Calu3 (cell line): ENCODE results near the gene UTP4. TPM values are rescaled to one million over a fixed set of nuclear protein-coding genes. Genes with fewer than 3 reads are reported as not detected.

ENCODE experiments used
- BruUV-seq: library from RNA; stranded (reverse); fragments of 400-500 nt; replicated peaks from 2 replicates; lab custom pipeline; 2021; lab: Mats Ljungman, UMichigan
- CTCF ChIA-PET: fragments of 300-600 bp; sonication (Branson Sonifier 250); formaldehyde crosslinking; loops from one replicate; lab custom pipeline; 2022; ENCODE audit warnings: antibody characterized with exemption; lab: Charles Lee
- DNase-seq: peaks from one replicate; pipeline ENCODE4 v3.0.0; 2022
- H3K27ac Mint-ChIP-seq: one replicate; pipeline ENCODE4 v1.8.0; 2022; ENCODE audit warnings: mixed read lengths; ENCODE audit not compliant: unreplicated experiment
- H3K27me3 Mint-ChIP-seq: one replicate; pipeline ENCODE4 v1.8.0; 2022; ENCODE audit warnings: mixed read lengths; ENCODE audit not compliant: unreplicated experiment
- H3K36me3 Mint-ChIP-seq: one replicate; pipeline ENCODE4 v1.8.0; 2022; ENCODE audit warnings: mild to moderate bottlenecking, moderate library complexity, mixed read lengths; ENCODE audit not compliant: insufficient read depth, unreplicated experiment
- H3K4me1 Mint-ChIP-seq: one replicate; pipeline ENCODE4 v1.8.0; 2022; ENCODE audit warnings: mild to moderate bottlenecking, low read depth, mixed read lengths; ENCODE audit not compliant: unreplicated experiment
- H3K4me3 Mint-ChIP-seq: one replicate; pipeline ENCODE4 v1.8.0; 2022; ENCODE audit warnings: mild to moderate bottlenecking, low read depth, moderate library complexity, mixed read lengths; ENCODE audit not compliant: unreplicated experiment
- H3K9me3 Mint-ChIP-seq: one replicate; pipeline ENCODE4 v1.8.0; 2022; ENCODE audit warnings: low read depth, mixed read lengths; ENCODE audit not compliant: unreplicated experiment
- intact Hi-C: fragments of 100-400 bp; cut with micrococcal nuclease; formaldehyde crosslinking; loops from one replicate; pipeline ENCODE4 v1.10.0; 2022; ENCODE audit not compliant: unreplicated experiment
- total RNA-seq: library from RNA; stranded (reverse); gene quantifications from 2 replicates; pipeline ENCODE4 v1.2.3, GENCODE V29; 2022
- TF ChIP-seq, protein P1 (sequence below): fragments of 200-600 bp; IDR thresholded peaks from one replicate; pipeline ENCODE4 v1.8.0; 2022; ENCODE audit warnings: antibody characterized with exemption; ENCODE audit not compliant: unreplicated experiment

UTP4 gene
- total RNA-seq, 1 experiment from 2014 or later, result 116 TPM

GRCh38 chr16:69195369-69196029 lies 63.0 kb downstream of the UTP4 start:
- BruUV-seq, result no TSS peak
- TF ChIP-seq, protein P1, sequence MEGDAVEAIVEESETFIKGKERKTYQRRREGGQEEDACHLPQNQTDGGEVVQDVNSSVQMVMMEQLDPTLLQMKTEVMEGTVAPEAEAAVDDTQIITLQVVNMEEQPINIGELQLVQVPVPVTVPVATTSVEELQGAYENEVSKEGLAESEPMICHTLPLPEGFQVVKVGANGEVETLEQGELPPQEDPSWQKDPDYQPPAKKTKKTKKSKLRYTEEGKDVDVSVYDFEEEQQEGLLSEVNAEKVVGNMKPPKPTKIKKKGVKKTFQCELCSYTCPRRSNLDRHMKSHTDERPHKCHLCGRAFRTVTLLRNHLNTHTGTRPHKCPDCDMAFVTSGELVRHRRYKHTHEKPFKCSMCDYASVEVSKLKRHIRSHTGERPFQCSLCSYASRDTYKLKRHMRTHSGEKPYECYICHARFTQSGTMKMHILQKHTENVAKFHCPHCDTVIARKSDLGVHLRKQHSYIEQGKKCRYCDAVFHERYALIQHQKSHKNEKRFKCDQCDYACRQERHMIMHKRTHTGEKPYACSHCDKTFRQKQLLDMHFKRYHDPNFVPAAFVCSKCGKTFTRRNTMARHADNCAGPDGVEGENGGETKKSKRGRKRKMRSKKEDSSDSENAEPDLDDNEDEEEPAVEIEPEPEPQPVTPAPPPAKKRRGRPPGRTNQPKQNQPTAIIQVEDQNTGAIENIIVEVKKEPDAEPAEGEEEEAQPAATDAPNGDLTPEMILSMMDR, result no peak
- no peaks in the 10 kb centered on the region for H3K27me3 Mint-ChIP-seq
- peaks cover 5% of the 10 kb centered on the region for H3K36me3 Mint-ChIP-seq
- intact Hi-C loops, result no loop called here
- no peak overlapping the region for H3K4me3 Mint-ChIP-seq
- DNase-seq, result no peak
- no peaks in the 10 kb centered on the region for H3K9me3 Mint-ChIP-seq
- CTCF ChIA-PET, result interaction anchor here (0.5 to 0.7 kb wide), 3 partner anchors 32 to 971 kb away, joined by 3 to 8 read pairs (median 4); no protein-coding TSS in a partner anchor
- H3K4me1 Mint-ChIP-seq, result peaks cover 3% of the 10 kb centered on the region
- H3K27ac Mint-ChIP-seq, result no peak overlapping the region

- CTCF ChIA-PET, result no interaction called here
- H3K27ac Mint-ChIP-seq, result no peak overlapping the region
- no peaks in the 10 kb centered on the region for H3K9me3 Mint-ChIP-seq
- H3K4me1 Mint-ChIP-seq, result peaks cover 15% of the 10 kb centered on the region
- intact Hi-C loops, result no loop called here
- BruUV-seq, result no TSS peak
- no peak overlapping the region for H3K4me3 Mint-ChIP-seq
- H3K27me3 Mint-ChIP-seq, result no peaks in the 10 kb centered on the region
- no peaks in the 10 kb centered on the region for H3K36me3 Mint-ChIP-seq
- no peak for DNase-seq
- TF ChIP-seq, protein P1, result no peak
These were observed 65.1 kb downstream of the UTP4 start for GRCh38 chr16:69197573-69197972.

DNA sequence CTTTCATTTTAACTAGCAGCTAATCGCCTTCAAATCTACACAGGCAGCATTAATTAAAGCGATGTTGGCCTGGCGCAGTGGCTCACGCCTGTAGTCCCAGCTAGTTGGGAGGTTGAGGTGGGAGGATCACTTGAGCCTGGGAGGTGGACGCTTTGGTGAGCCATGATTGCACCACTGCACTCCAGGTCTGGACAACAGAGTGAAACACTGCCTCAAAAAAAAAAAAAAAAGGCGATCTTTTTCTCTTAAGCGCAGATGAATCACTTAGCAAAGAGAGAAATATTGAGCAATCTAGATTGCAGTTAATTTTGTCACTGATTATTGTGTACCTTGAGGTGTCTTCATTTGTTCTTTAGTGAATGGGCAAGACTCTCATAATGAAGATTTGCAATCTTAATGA lies 66.9 kb downstream of the UTP4 start:
- Mint-ChIP-seq H3K27ac (no peak overlapping the region), H3K4me1 (peaks cover 15% of the 10 kb centered on the region), H3K4me3 (no peak overlapping the region), H3K36me3 (no peaks in the 10 kb centered on the region), H3K9me3 (no peaks in the 10 kb centered on the region), H3K27me3 (no peaks in the 10 kb centered on the region)
- CTCF ChIA-PET, result interaction anchor here (0.7 kb wide), 2 partner anchors 18 to 1105 kb away, joined by 3 to 8 read pairs; no protein-coding TSS in a partner anchor
- intact Hi-C loops, result no loop called here
- TF ChIP-seq, protein P1, result no peak
- BruUV-seq, result no TSS peak
- DNase-seq, result no peak

DNA sequence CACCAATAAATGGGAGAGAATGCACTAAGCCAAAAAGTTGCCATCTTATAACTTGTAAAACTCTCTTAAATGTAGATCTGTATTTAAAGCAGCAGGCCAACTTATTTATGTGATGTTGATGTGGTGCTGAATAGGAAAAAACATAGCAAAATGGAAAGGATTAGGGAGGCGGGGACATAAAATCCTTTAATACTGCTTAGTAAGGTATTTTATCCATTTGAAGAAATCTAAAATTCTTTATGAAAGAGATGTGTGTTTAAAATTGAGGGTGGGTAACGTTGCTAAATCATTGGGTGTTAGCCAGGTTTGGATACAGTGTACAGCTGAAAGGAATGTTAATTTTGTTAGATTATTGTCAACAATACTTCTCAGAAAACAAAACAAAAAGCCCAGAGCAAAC lies 68.8 kb downstream of the UTP4 start:
- no peak for DNase-seq
- intact Hi-C loops, result no loop called here
- Mint-ChIP-seq H3K27ac (no peak overlapping the region), H3K4me1 (peaks cover 15% of the 10 kb centered on the region), H3K36me3 (no peaks in the 10 kb centered on the region), H3K4me3 (no peak overlapping the region), H3K9me3 (no peaks in the 10 kb centered on the region), H3K27me3 (no peaks in the 10 kb centered on the region)
- BruUV-seq, result no TSS peak
- TF ChIP-seq, protein P1, result no peak
- CTCF ChIA-PET, result no interaction called here
